Left renal cortex interstitium (tissue), 4 donors: ENCODE measurements around the gene PTPRO. TPM values are rescaled to one million over a fixed set of nuclear protein-coding genes. Genes with fewer than 3 reads are reported as not detected.

Experiments
- DNase-seq, 4 donors: peaks; one replicate each; pipeline ENCODE4 v3.0.0-alpha.2; 2013; ENCODE audit warnings: low read depth in 4 of 4, low spot score in 2 of 4, missing footprints in 1 of 4
- polyA plus RNA-seq, 4 donors: library from polyadenylated mRNA; unstranded; fragments of 120-200 nt; gene quantifications; one replicate each; pipeline ENCODE4 v1.2.1, GENCODE V29; 2013; ENCODE audit not compliant: insufficient read length in 4 of 4

Gene PTPRO
- polyA plus RNA-seq, 4 donors = 169 to 227 (median 217) TPM

DNA sequence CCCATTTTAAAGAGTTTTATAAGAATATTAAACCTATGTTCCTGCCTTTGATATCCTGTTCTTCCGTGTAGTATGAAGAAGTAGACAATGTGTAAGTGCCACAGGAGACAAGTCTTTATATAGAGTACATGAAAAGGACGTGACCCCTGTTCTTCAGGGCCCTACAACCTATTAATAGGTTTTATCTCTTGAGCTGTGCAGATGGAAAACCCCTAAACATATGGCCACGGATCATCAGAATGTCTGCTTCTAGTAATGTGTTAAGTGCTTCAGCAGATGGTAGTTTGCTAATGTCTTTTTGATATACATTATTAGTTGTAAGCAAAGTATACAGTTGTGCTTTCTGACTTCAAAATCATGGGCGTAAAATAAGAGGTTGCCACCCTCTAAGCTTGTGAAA lies 228.5 kb downstream of the PTPRO start:
- no peak for DNase-seq

DNA sequence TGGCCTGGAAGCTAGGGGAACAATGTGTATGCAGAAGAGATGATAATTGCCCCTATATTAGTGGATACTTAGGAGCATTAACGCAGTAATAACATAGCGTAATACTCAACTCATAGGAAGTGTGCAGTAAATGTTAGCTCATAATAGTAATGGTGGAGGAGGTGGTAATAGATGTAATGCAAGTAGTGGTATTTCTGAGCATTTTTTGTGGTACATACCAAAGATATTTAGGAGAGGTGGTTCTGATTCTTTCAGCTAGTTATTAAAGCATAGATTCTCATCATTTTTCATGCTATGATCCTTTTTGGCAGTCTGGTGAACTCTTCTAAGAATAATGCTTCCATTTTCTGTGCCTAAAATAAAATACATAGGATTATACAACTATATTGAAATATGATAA lies 233.1 kb downstream of the PTPRO start:
- DNase-seq = no peak

DNA sequence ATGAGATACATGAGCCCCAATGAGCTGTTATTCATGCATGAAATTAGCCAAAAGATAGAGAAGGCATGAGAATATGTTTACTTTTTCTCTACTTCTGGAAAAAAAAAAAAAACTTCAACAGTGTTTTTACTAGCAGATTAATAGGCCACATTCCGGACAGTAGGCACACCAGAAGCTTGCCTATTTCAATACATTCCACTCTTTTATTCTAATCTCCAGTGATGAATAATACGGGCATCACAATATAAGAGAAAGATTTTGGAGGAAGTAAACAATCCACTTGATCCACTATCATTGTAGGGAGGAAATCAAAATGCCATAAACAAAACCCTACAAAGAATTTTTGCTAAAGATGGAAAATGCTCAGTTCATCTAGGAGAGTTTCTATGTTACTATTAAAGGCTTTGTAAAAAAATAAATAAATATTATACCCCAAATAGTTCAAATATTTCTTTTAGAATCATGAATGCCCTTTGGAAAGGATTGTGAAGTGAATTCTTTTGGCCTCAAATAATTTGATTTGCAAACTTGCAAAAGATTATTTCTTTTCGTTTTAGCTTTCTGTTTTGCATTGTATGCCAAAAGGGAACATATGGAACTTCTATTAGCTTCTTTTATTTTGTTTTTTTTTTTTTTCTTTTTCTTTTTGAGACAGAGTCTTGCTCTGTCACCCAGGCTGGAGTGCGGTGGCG lies 234.2 kb downstream of the PTPRO start:
- no peak for DNase-seq

DNA sequence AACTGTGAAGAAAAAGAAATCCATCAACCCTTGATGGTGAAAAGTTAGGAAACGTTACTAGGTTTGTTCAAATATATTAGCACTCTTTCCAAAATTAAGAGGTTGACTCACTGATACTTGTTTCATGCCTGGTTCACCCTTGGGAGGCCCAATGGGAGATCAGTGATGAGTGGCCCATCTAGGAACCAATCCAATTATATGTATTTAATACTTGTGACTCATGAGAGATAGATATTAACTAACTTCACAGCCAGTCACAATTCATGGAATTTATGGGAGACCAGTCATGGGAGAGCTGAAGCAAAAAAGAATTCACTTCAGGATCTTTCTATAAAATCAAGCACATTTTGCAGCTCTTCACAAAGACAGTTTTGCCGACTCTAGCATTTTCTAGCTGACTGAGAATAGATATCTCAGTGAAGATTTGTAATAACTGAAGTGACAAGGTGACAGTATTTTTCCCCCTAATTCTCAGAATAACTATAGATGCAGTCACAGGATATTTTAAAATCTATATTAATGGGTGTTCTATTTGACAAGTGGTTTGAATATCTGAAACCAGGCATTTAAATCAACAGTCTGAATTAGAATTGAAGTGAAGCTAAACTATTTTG lies 236.7 kb downstream of the PTPRO start:
- DNase-seq = no peak

DNA sequence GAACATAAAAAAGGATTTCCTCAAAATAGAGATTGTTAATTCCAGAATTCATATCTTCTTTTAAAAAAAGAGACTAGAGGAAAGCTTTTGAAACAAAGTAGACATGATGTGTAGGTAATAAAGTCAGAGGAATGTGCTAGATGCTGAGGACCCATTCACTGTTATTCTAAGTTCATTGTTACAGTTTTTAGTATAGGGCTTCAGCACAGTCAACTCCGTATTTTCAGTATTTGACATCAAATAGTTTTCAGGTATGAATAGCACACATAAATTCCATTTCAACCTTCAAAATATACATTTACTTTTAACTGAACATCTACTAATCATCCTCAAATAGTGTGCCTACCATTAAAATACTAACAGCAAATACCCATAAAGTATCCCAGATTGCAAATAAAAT lies 239.1 kb downstream of the PTPRO start:
- no peak for DNase-seq

DNA sequence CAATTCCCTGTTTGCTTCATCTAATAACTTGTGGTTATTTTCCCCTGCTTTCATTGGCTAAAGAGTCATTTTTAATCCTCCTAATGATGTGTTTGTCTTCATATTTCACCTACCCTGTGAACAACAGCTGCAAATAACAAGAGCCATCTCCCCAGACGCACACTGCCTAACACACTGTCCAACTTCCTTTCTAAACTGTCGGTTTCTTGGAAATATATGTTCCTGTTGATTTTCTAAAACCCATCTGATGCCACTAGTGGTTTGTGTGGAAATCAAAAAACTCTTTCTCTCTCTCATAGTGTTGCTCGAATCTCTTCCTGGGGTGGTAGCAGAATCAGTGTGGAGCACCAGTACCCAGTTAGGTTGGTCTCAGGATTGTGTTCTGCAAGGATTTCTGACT lies 240.0 kb downstream of the PTPRO start:
- no peak for DNase-seq

DNA sequence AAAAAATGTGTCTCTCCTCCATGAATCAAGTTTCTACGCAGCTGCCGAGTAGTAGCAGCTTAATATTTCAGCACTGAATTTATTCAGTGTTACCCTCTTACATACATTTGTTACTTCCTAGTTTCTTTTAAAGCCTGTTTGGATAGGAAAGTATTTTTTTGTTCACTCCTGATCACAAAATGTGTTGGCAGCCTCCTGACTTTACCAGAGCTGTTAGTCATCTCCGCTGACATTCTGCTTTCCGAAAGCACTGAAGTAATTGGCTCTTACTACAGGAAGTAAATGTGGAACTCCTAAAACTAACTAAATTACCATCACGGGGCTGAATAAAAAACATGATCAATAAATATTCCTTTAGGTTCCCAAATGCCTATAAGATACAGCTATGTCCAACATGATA lies 241.4 kb downstream of the PTPRO start:
- no peak for DNase-seq

DNA sequence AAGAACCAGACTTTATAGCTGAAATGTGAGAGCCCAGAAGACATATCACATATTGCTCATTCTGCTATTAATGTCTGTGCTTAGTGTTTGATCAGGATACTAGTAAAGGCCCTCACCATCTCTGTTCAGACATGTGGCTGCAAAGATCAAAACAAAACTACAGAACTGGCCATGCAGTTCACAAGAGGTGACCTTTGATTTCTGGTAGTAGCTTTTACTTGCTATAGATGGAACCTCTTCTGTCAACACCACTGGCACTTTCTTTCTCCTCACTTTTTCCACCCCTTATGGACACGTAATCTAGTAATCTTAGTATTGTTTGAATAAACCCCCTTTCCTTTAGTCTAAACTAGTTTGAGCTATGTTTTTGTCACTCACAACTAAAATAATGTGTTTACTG lies 252.0 kb downstream of the PTPRO start:
- no peak for DNase-seq

DNA sequence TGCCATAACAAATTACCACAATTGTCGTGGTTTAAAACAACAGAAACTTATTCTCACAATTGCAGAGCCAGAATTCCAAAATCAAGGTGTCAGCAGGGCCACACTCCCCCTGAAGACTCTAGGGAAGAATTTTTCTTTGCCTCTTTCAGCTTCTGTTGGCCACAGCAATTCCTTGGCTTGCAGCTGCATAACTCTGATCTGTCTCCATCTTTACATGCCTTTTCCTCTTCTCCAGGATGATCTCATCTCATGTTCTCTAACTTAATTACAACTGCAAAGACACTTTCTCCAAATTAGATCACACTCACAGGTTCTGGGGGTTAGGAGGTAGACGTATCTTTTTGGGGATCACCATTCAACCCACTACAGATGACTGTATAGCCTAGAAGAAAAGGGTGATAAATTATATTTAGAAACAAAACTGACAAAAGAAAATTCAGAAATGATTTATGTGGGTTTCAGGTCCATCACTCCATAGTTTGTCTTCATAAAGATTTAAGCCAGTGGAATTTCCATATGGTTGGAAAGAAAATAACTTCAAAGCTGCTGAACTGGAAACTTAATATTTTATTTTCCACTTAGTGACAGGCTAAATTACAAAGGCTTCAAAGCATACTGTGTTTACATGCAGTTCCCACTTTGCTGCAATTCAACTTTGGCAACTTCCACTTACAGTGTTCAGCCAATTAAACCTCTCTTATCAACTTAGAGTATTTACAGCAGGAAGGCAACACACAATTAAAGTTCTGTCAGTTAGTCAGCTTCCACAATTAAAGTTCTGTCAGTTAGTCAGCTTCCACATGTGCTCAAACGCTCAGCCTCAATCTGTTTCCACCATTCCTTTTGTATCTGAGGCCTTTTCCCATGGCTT lies 253.6 kb downstream of the PTPRO start:
- DNase-seq = no peak

DNA sequence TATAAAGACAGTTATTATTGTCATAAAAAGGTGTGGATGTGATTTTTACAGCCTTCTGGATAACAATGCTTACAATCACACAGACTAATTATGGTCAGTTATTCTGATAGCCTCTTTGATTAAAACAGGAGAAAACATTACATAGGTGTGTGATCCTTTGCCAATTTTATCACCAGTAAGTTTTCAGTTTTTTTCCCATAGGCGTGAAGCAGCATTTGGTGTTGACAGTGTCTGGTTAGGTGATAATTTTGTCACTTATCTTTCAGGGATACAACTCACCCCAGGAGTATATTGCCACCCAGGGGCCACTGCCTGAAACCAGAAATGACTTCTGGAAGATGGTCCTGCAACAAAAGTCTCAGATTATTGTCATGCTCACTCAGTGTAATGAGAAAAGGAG lies 258.1 kb downstream of the PTPRO start:
- no peak for DNase-seq

DNA sequence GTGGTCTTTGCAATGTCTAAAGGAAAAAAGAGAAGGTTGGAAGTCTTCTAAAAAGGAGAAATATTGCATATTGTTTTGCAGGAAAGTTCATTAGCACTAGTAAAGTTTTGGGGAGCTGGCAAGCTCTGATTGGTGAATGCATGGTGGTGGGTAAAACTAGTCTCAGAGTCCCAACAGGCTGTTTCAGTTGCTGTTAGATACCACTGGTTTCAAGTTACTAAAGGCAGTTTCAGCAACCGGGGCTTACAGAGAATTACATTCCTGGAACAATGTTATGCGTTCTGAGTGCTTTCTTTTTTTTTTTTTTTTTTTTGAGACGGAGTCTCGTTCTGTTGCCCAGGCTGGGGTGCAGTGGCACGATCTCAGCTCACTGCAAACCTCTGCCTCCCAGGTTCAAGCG lies 258.7 kb downstream of the PTPRO start:
- DNase-seq = no peak

DNA sequence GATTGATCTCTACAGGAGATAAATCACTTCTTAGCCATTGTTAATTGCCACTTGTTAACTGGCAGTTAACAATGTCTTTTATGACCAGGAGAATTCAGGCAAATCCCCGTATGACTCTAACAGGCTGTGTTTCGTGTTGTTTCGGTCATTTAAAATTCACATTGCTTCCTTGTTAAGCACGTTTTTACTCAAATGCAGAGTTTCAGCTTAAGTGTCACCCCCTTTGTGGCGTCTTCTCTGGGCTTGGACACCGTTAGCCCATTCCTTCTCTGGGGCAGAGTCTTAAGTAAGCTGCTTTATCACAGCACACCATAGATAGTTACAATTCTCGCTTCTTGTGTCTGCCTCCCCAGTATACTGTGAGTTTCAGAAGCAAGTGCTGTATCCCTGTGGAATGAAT lies 261.5 kb downstream of the PTPRO start:
- no peak for DNase-seq

DNA sequence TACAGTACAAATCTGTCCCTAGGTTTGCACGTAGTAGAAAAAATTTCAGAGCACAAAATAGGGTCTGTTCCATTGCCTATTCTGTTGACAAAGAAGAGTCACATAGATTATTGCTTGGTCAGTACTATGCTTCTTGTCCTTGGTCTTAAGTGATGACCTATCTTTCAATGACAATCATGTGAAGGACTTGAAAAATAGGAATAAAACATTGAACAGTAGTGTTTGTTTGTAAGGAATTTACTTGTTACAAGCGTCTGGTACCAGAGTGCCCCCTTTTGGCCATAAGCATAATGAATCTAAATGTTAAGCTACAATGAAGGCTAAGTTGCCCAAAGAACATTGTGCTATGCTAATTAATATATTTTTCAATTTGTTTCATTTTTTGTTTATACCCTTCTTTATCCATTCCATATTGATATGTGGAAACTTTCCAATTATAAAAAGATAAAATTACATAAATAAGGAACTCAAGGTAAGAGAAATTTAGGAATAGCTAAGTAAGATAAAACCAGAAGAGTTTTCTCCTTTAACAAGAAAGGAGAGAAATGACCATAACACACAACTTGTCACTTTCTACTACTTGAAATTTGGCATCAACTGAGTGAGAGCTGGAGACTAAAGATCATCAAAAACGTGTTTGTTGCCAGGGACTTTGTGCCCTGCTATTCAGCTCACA lies 262.2 kb downstream of the PTPRO start:
- no peak for DNase-seq

DNA sequence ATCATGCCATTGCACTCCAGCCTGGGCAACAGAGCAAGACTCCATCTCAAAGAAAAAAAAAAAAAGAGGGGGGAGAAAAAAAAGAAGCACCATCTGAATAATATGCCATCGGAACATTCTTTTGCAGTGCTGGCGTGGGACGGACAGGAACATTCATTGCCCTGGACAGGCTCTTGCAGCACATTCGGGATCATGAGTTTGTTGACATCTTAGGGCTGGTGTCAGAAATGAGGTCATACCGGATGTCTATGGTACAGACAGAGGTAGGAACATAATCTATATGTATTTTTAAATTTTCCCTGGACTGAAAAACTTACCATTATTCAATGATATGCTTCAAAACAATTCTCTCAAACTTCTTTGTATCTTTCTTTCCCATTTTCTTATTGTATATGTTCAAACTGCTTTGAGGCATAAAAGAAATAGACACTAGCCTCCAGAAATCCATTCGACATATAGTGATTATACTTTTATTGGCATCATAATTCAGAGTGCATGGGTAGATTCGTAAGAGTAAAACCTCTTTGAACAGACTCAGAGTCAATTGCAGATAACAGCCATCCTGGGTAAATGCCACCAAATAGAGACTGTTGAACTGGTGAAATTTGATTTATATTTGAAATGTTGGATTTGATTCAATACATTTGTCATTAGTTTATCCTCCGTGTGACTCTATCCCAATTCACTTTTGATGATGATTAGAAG lies 267.2 kb downstream of the PTPRO start:
- DNase-seq = no peak

DNA sequence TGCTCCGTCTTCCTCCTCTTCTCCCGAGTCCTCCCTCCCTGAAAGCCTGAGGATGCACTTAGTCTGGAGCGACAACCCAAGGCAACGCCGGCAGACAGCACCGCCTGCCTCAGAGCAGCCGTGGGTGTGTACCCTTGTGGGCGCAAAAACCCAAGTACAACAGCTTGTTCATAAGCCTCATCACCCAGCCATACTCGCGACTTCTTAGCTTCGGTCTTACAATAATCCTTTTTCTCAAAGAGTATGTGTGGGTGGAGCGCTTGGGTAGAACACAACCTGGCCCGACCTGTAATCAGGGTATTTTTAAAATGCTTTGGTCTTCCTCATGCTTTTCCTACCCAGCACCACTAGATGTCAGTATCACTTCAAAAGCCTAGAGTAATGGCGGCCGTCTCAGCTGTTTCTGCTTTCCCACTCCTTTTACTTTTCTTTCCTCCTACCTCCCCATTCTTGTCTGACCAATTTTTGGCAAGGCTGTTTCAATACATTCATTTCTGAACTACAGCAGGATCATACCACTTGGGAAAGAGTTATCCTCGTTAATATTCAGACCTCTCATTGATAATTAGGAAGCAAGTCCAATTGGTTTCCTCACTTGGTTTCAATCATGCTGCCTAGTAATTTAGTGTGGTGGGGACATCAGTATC lies 268.0 kb downstream of the PTPRO start:
- DNase-seq = peak in 3 of 4 donors; percentile 53 to 72 (median 65)

DNA sequence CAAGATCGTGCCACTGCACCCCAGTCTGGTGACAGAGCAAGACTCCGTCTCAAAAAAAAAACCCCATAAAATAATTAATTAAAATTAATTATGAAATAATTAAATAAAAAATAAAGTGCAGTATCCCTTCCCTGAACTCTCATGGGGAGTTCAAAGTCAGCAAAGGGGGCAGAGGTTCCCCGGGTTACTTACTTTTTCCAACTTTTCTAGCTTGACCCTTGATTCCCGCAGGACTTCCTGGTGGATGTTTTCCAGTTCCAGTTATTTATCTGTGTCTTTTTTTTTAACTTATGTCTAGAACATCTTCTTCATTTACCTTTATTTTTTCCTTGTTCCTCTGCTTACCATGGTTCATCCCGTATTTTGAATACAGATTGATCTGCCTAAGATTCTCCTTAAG lies 269.5 kb downstream of the PTPRO start:
- DNase-seq = no peak

DNA sequence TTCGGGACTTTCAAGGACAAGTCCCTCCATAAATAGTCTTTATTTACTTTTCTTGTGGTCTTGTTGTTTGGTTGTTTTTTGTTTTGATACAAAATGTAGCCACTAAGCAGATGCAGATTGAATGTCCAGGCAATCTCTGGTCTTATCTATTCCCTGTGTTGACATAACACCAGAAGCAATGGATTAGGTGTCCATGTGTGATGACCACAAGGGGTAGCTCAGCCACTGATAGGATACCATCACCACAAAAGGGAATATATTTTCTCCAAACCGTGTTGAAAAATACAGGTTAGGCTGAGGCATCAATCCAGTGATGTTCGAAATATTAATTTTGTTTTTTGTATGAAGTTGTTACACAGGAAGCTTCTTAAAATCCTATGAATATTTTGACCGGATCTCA lies 270.6 kb downstream of the PTPRO start:
- no peak for DNase-seq

DNA sequence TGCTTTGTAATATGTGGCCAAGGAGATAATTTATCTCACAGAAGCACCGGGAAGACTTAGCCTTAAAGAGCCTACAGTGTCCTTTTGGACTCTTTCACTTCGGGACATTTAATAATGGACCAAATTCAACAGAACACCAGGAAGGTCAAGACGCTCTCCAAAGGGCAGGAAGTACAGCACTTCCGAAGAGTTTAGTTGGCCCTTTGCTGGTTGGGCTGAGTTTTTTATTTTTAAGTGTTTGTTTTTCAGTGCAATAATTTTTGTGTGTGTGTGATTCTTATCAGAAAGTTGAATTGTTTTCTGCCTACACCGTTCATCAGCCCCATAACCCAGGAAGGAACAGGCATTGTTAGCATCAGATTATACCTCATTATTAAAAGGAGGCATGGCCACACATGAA lies 273.9 kb downstream of the PTPRO start:
- no peak for DNase-seq

DNA sequence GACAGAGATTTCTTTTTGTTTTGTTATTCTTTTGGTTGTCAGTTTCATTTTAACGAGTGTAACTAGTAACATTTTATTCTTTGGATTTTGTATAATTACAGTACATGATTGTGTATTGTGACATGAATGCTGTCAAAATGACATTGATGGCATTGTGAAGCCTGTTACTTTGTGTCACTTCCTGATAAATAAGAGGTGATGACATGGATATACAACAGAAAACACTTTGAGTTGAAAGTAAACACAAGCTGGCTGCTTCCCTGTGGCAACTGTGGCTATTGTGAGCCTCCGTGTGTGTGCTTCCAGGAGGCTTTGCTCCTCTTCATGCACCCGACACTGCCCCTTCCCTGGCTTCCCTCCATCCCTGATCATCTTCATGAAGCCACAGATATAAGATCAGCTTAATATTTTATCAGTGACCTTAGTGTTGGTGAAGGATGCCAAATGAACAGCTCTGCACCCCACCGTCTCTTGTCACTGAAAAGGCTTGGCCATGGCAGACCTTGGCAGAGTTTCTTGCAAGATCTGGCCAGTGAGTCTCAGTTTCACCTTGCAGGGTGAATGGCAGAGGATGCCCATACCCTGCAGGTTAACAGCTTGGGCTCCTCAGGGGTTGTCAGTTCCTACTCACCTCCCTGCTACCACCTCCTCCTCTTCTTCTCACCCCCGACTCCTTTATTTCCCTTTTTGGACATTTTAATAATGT lies 275.0 kb downstream of the PTPRO start:
- no peak for DNase-seq
